H1 (cell line): ENCODE results near the gene USP35. TPM values are rescaled to one million over a fixed set of nuclear protein-coding genes. Genes with fewer than 3 reads are reported as not detected.

Experiments used
- CTCF ChIA-PET: fragments of 300-600 bp; sonication (Branson Sonifier 250); formaldehyde crosslinking; loops from one replicate; lab custom pipeline; 2021; ENCODE audit not compliant: partially characterized antibody; lab: Charles Lee
- POLR2A ChIA-PET: fragments of 300-600 bp; sonication (Branson Sonifier 250); formaldehyde crosslinking; loops from one replicate; lab custom pipeline; 2021; ENCODE audit warnings: inconsistent platforms; ENCODE audit not compliant: partially characterized antibody; lab: Charles Lee
- DNase-seq, 2 experiments: peaks; one replicate each; pipeline versions ENCODE4 v3.0.0 to v3.0.0-alpha.2; 2010 to 2022; ENCODE audit warnings: low spot score in 2 of 2, low read depth in 1 of 2, mixed read lengths in 1 of 2
- FAIRE-seq: peaks from 2 replicates; lab custom pipeline; 2011; peaks lifted over from hg19 to GRCh38; lab: Jason Lieb, UNC
- H2AFZ ChIP-seq: 2 replicates; pipeline ENCODE4 v1.8.1; 2012; ENCODE audit warnings: low read length, inconsistent platforms
- H2AK5ac ChIP-seq: 2 replicates; pipeline ENCODE4 v1.6.1; 2013; ENCODE audit warnings: low read depth, low read length
- H2BK120ac ChIP-seq: replicated peaks from 2 replicates; pipeline ENCODE3; 2013; ENCODE audit warnings: low read depth, low read length, inconsistent platforms
- H2BK12ac ChIP-seq: 2 replicates; pipeline ENCODE4 v1.6.1; 2013; ENCODE audit warnings: low read depth, low read length
- H2BK15ac ChIP-seq: 2 replicates; pipeline ENCODE4 v1.6.1; 2013; ENCODE audit warnings: low read length
- H2BK20ac ChIP-seq: 2 replicates; pipeline ENCODE4 v1.6.1; 2013; ENCODE audit warnings: low read length
- H2BK5ac ChIP-seq: 2 replicates; pipeline ENCODE4 v1.6.1; 2013; ENCODE audit warnings: low read depth, low read length
- H3K14ac ChIP-seq: 2 replicates; pipeline ENCODE4 v1.6.1; 2013; ENCODE audit warnings: inconsistent platforms; ENCODE audit not compliant: insufficient read length
- H3K18ac ChIP-seq: 2 replicates; pipeline ENCODE4 v1.6.1; 2013; ENCODE audit warnings: low read length; ENCODE audit errors: extremely low read depth
- H3K23ac ChIP-seq: 2 replicates; pipeline ENCODE4 v1.6.1; 2013; ENCODE audit warnings: inconsistent platforms; ENCODE audit not compliant: insufficient read length
- H3K23me2 ChIP-seq: 2 replicates; pipeline ENCODE4 v1.6.1; 2013; ENCODE audit warnings: low read depth, low read length
- H3K27ac ChIP-seq: 2 replicates; pipeline ENCODE4 v1.6.1; 2011; ENCODE audit warnings: low read depth, low read length, inconsistent platforms
- H3K27me3 ChIP-seq, 4 experiments: replicated peaks in 1 of 4; 1 replicate in 1 of 4; 2 replicates in 3 of 4; pipeline versions ENCODE4 v1.6.1 to v1.8.1; 2011 to 2013; ENCODE audit warnings: low read length in 3 of 4, mild to moderate bottlenecking in 3 of 4, inconsistent platforms in 2 of 4, mixed read lengths in 2 of 4, moderate library complexity in 1 of 4; ENCODE audit not compliant: control insufficient read depth in 3 of 4, insufficient read depth in 3 of 4; ENCODE audit errors: extremely low read depth in 1 of 4
- H3K36me3 ChIP-seq, 4 experiments: 2 replicates each; pipeline versions ENCODE4 v1.6.1 to v1.8.1; 2011 to 2013; ENCODE audit warnings: mild to moderate bottlenecking in 4 of 4, low read length in 3 of 4, moderate library complexity in 2 of 4, control low read depth in 1 of 4, inconsistent platforms in 1 of 4; ENCODE audit not compliant: insufficient read depth in 4 of 4, control insufficient read depth in 2 of 4
- H3K4ac ChIP-seq: replicated peaks from 2 replicates; pipeline ENCODE3; 2013; ENCODE audit warnings: low read length, low read depth, mixed read lengths, inconsistent platforms; ENCODE audit not compliant: insufficient read length
- H3K4me1 ChIP-seq, 4 experiments: replicated peaks in 1 of 4; 1 replicate in 1 of 4; 2 replicates in 3 of 4; pipeline versions ENCODE4 v1.6.1 to v1.8.1; 2011 to 2013; ENCODE audit warnings: low read length in 3 of 4, inconsistent platforms in 2 of 4, mixed read lengths in 1 of 4; ENCODE audit not compliant: insufficient read depth in 4 of 4, control insufficient read depth in 3 of 4
- H3K4me2 ChIP-seq, 2 experiments: 2 replicates each; pipeline versions ENCODE4 v1.6.1 to v1.8.1; 2011 to 2013; ENCODE audit warnings: low read depth in 2 of 2, low read length in 2 of 2, control low read depth in 1 of 2, inconsistent platforms in 1 of 2, mild to moderate bottlenecking in 1 of 2; ENCODE audit not compliant: insufficient read depth in 1 of 2
- H3K4me3 ChIP-seq, 4 experiments: fragments of 200-600, 300-600 bp in 1 of 4; sonication (generic), shearing (Covaris generic), sonication (Bioruptor Twin) in 1 of 4; 2 replicates each; pipeline versions ENCODE4 v1.5.1 to v1.8.1; 2011 to 2016; ENCODE audit warnings: low read length in 4 of 4, low read depth in 3 of 4, control low read depth in 2 of 4, inconsistent platforms in 2 of 4, mild to moderate bottlenecking in 2 of 4, mixed read lengths in 1 of 4, moderate library complexity in 1 of 4; ENCODE audit not compliant: insufficient read depth in 2 of 4; ENCODE audit errors: extremely low read depth in 1 of 4
- H3K56ac ChIP-seq: replicated peaks from 2 replicates; pipeline ENCODE3; 2013; ENCODE audit warnings: low read depth, mild to moderate bottlenecking, mixed read lengths, low read length, inconsistent platforms; ENCODE audit not compliant: insufficient read length
- H3K79me1 ChIP-seq: 2 replicates; pipeline ENCODE4 v1.6.1; 2013; ENCODE audit warnings: low read depth, low read length, control low read depth
- H3K79me2 ChIP-seq, 2 experiments: 2 replicates each; pipeline versions ENCODE4 v1.6.1 to v1.8.1; 2012 to 2013; ENCODE audit warnings: low read length in 2 of 2, mild to moderate bottlenecking in 2 of 2, inconsistent platforms in 1 of 2; ENCODE audit not compliant: insufficient read depth in 2 of 2, control insufficient read depth in 1 of 2
- H3K9ac ChIP-seq, 4 experiments: replicated peaks in 1 of 4; 1 replicate in 1 of 4; 2 replicates in 3 of 4; pipeline versions ENCODE4 v1.6.1 to v1.8.1; 2011 to 2013; ENCODE audit warnings: low read depth in 3 of 4, low read length in 3 of 4, control low read depth in 2 of 4, mild to moderate bottlenecking in 2 of 4, moderate library complexity in 2 of 4, inconsistent platforms in 1 of 4; ENCODE audit errors: extremely low read depth in 1 of 4
- H3K9me3 ChIP-seq, 2 experiments: 2 replicates each; pipeline versions ENCODE4 v1.6.1 to v1.8.1; 2012 to 2013; ENCODE audit warnings: mild to moderate bottlenecking in 2 of 2, moderate library complexity in 2 of 2, control low read depth in 1 of 2, inconsistent platforms in 1 of 2, low read depth in 1 of 2, low read length in 1 of 2, mixed read lengths in 1 of 2; ENCODE audit not compliant: insufficient read depth in 2 of 2
- H4K20me1 ChIP-seq, 2 experiments: replicated peaks in 1 of 2; 2 replicates each; pipeline versions ENCODE3 to v1.8.1; 2011 to 2013; ENCODE audit warnings: inconsistent platforms in 2 of 2, low read length in 2 of 2, mild to moderate bottlenecking in 1 of 2; ENCODE audit not compliant: insufficient read depth in 2 of 2, control insufficient read depth in 1 of 2
- H4K5ac ChIP-seq: 2 replicates; pipeline ENCODE4 v1.6.1; 2013; ENCODE audit warnings: low read length, low read depth, mixed read lengths, inconsistent platforms; ENCODE audit not compliant: insufficient read length
- H4K8ac ChIP-seq: 2 replicates; pipeline ENCODE4 v1.8.0; 2013; ENCODE audit warnings: mild to moderate bottlenecking, moderate library complexity, low read length, inconsistent platforms; ENCODE audit not compliant: insufficient read depth; ENCODE audit errors: extremely low read depth
- H4K91ac ChIP-seq: replicated peaks from 2 replicates; pipeline ENCODE3; 2013; ENCODE audit warnings: low read length, mixed read lengths, inconsistent platforms; ENCODE audit not compliant: insufficient read length
- MAX ChIP-seq: IDR thresholded peaks from 2 replicates; pipeline ENCODE4 v1.6.1; 2012; ENCODE audit warnings: inconsistent platforms
- SP1 ChIP-seq: IDR thresholded peaks from 2 replicates; pipeline ENCODE4 v1.6.1; 2011; ENCODE audit warnings: low read depth, low read length
- TBP ChIP-seq: IDR thresholded peaks from 2 replicates; pipeline ENCODE4 v1.6.1; 2011; ENCODE audit warnings: low read depth, low read length, improper control_type of control experiment
- TEAD4 ChIP-seq: IDR thresholded peaks from 2 replicates; pipeline ENCODE4 v1.6.1; 2012; ENCODE audit warnings: low read depth, low read length, inconsistent platforms, mixed read lengths
- polyA plus RNA-seq, 7 experiments: library from polyadenylated mRNA; depleted of rRNA in 3 of 7; stranded (reverse) in 5 of 7; unstranded in 2 of 7; fragments of >200 nt in 5 of 7; fragments of 200-250 nt in 2 of 7; gene quantifications; 1 replicate in 5 of 7; 2 replicates in 1 of 7; 4 replicates in 1 of 7; pipeline versions ENCODE4 v1.2.1 to v1.2.3, GENCODE V29; 2011 to 2013; ENCODE audit warnings: missing spikeins in 2 of 7, mixed read lengths in 2 of 7
- total RNA-seq: library from RNA; stranded (reverse); fragmentation: NEBNext Ultra II Directional; extraction: Animal tissue kit (Norgen Biotek cat#: 25700); gene quantifications from 2 replicates; pipeline ENCODE4 v1.2.1, GENCODE V29; 2021

USP35 gene
- total and polyA plus RNA-seq, 2 of the 8 experiments (the other 6 are each of a cell fraction or from before 2014, with no cell fraction given): 4.6 to 6.8 TPM

- no peak overlapping the region for H3K14ac ChIP-seq
- H2BK5ac ChIP-seq: no peak overlapping the region
- H4K91ac ChIP-seq: no peak overlapping the region
- no peak overlapping the region for H4K8ac ChIP-seq
- no peaks in the 10 kb centered on the region for H3K36me3 ChIP-seq
- H2AK5ac ChIP-seq: no peak overlapping the region
- H2BK120ac ChIP-seq: no peak overlapping the region
- no peak overlapping the region for H3K4me3 ChIP-seq
- no peak overlapping the region for H2BK12ac ChIP-seq
- H2BK15ac ChIP-seq: no peak overlapping the region
- no peaks in the 10 kb centered on the region for H3K79me1 ChIP-seq
- no peak overlapping the region for H3K18ac ChIP-seq
- no peak overlapping the region for H3K27ac ChIP-seq
- no peaks in the 10 kb centered on the region for H3K79me2 ChIP-seq
- no peak overlapping the region for H3K4me2 ChIP-seq
- H4K5ac ChIP-seq: no peak overlapping the region
- CTCF ChIA-PET: no interaction called here
- H3K4ac ChIP-seq: no peak overlapping the region
- peaks cover 0 to 6% (median 0%) of the 10 kb centered on the region in 4 experiments; a peak in 2 of 7 replicates for H3K4me1 ChIP-seq
- POLR2A ChIA-PET: interaction anchor here (0.6 to 1.1 kb wide), 2 partner anchors 10 to 11 kb away, joined by 4 read pairs; partner anchors contain the start of gene ALG8
- H3K56ac ChIP-seq: no peak overlapping the region
- H3K9me3 ChIP-seq: no peaks in the 10 kb centered on the region
- H3K23me2 ChIP-seq: no peaks in the 10 kb centered on the region
- H2AFZ ChIP-seq: no peak overlapping the region
- H3K9ac ChIP-seq: no peak overlapping the region
- no peaks in the 10 kb centered on the region for H4K20me1 ChIP-seq
- DNase-seq (no peak), FAIRE-seq (no peak)
- H3K23ac ChIP-seq: no peak overlapping the region
- H2BK20ac ChIP-seq: no peak overlapping the region
- no peaks in the 10 kb centered on the region for H3K27me3 ChIP-seq
- TF ChIP-seq TEAD4: no peak
- no peak for TF ChIP-seq SP1
- no peak for TF ChIP-seq MAX
- TF ChIP-seq TBP: no peak
Observed at GRCh38 chr11:78150754-78151153, 38.0 kb upstream of the USP35 start.
